ENCODE data around the gene SHF.
"Not testable (repeated sequence)": the region's sequence is repeated elsewhere in the genome, so short reads cannot be mapped to it uniquely, and the experiment has no call there.

SHF gene

DNA sequence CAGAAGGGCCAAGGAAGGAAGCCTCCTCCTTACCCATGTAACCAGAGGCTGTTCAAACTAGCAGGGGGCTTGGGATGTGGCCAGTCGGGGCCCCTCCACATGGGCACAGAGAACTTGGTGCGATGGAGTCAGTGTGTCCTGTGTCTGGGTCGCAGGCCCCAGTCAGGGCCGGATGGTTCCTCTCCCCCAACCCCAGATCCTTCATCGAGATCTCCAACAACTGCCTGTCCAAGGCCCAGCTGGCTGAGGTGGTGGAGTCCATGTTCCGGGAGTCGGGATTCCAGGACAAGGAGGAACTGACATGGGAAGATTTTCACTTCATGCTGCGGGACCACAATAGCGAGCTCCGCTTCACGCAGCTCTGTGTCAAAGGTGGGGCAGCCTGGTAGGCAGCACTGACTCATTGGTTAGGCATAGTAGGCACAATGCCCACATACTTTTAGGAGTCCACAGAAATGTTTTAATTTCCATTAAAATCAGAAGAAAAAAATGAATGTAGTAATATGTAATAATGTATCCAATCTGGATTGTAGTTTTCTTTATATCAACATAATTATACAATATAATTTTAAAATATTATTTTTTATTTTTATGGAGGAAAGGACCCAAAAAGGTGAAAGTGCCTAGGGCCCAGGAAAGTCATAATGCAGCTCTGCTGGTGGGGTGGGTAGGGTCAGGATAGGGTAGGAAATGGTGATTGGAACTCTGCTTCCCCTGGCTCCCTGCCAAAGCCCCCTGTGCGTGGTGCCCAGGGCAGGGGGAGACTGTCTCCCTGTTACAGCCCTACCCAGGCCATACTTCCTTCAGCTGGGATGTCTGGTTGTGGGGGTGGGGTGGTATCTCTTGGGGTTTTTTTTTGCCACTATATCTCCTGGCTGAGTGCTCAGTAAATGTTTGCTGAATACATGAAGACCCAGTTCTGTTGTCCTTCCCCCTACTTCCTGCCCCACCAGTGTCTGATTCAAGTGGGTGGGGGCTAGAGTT, 39.4 kb downstream of the SHF start:
- no peak overlapping the region for H3K27ac Mint-ChIP-seq
- no peaks in the 10 kb centered on the region for H3K9me3 Mint-ChIP-seq
- peaks cover 16% of the 10 kb centered on the region for H3K36me3 Mint-ChIP-seq

GRCh38 chr15:45147606-45148005, 40.2 kb downstream of the SHF start:
- H3K4me3 Mint-ChIP-seq: no peak overlapping the region
- no peaks in the 10 kb centered on the region for H3K9me3 Mint-ChIP-seq
- no peak for DNase-seq (ENCODE audit: low spot score in 2 of 2)
- H3K4me1 Mint-ChIP-seq: no peaks in the 10 kb centered on the region
- H3K27ac Mint-ChIP-seq: no peak overlapping the region
- peaks cover 14% of the 10 kb centered on the region for H3K36me3 Mint-ChIP-seq
- no peak for ATAC-seq

More for the DNA sequence above, 39.4 kb downstream of the SHF start:
- Mint-ChIP-seq H3K4me1 (no peaks in the 10 kb centered on the region), H3K4me3 (no peak overlapping the region)
- no peak for ATAC-seq
- DNase-seq (ENCODE audit: low spot score in 2 of 2): no peak

DNA sequence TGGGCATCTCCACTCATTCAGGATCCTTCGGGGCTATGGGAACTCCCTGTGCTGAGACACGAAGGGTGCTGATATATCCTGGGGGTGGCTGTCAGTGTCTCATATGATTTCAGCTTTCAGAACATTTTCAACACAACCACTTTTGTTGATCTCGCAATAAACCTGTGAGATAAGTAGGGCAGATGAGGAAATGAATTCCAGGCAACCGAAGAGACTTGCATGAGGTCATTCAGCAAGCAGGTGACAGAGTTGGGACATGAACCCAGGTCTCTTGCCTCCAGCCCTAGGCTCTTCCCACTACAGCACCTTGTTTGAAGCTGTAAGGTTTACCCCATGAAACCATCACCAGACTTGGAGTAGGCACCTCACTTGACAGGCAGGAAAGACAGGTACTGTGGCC, 41.4 kb downstream of the SHF start:
- DNase-seq (ENCODE audit: low spot score in 2 of 2): no peak
- no peak overlapping the region for H3K27ac Mint-ChIP-seq
- ATAC-seq: no peak

DNA sequence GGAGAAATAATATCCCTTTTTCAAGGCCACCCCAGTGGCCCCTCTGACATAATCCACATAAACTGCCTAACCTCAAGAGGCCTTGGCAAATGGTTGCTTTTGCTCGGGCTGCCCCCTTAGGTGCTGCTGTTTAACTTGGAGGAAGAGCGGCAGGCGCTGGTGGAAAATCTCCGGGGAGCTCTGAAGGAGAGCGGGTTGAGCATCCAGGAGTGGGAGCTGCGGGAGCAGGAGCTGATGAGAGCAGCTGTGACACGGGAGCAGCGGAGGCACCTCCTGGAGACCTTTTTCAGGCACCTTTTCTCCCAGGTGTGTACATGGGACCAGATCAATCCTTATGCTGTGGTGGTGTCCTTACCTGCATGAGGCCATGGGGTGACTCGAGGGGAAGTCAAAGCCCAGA, 43.0 kb downstream of the SHF start:
- Mint-ChIP-seq H3K9me3 (no peaks in the 10 kb centered on the region), H3K36me3 (peaks cover 4% of the 10 kb centered on the region), H3K4me1 (no peaks in the 10 kb centered on the region), H3K27ac (no peak overlapping the region), H3K4me3 (no peak overlapping the region)
- ATAC-seq (no peak), DNase-seq (ENCODE audit: low spot score in 2 of 2) (no peak)

More for the DNA sequence above, 41.4 kb downstream of the SHF start:
- H3K9me3 Mint-ChIP-seq: no peaks in the 10 kb centered on the region
- H3K4me3 Mint-ChIP-seq: no peak overlapping the region
- H3K4me1 Mint-ChIP-seq: no peaks in the 10 kb centered on the region
- H3K36me3 Mint-ChIP-seq: peaks cover 4% of the 10 kb centered on the region

DNA sequence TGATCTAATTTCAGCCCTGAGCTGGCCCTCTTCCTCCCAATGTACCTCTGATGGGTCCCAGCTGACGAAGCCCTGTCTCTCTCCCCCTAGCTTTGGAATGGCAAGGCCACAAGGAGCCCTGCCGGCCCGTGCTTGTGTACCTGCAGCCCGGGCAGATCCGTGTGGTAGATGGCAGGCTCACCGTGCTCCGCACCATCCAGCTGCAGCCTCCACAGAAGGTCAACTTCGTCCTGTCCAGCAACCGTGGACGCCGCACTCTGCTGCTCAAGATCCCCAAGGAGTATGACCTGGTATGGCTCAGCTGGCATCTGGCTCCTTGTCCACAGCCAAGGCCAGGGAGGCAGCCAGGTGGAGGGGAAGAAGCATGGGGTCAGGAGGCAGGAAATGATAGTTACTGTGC, 43.8 kb downstream of the SHF start:
- H3K4me3 Mint-ChIP-seq: no peak overlapping the region
- H3K36me3 Mint-ChIP-seq: peaks cover under 1% of the 10 kb centered on the region
- DNase-seq (ENCODE audit: low spot score in 2 of 2) (no peak), ATAC-seq (no peak)
- H3K4me1 Mint-ChIP-seq: no peaks in the 10 kb centered on the region
- H3K9me3 Mint-ChIP-seq: no peaks in the 10 kb centered on the region
- no peak overlapping the region for H3K27ac Mint-ChIP-seq

- DNase-seq (ENCODE audit: low spot score in 2 of 2): no peak
- H3K4me1 Mint-ChIP-seq: no peaks in the 10 kb centered on the region
- H3K36me3 Mint-ChIP-seq: no peaks in the 10 kb centered on the region
- H3K27ac Mint-ChIP-seq: peak overlapping the region; percentile 9
- no peak overlapping the region for H3K4me3 Mint-ChIP-seq
- H3K9me3 Mint-ChIP-seq: no peaks in the 10 kb centered on the region
- no peak for ATAC-seq
Measured at GRCh38 chr15:45143056-45143455, 44.7 kb downstream of the SHF start.

GRCh38 chr15:45141386-45141785, 46.4 kb downstream of the SHF start:
- DNase-seq (ENCODE audit: low spot score in 2 of 2) (no peak), ATAC-seq (no peak)
- peaks cover 4% of the 10 kb centered on the region for H3K4me1 Mint-ChIP-seq
- no peak overlapping the region for H3K27ac Mint-ChIP-seq
- H3K9me3 Mint-ChIP-seq: no peaks in the 10 kb centered on the region
- H3K4me3 Mint-ChIP-seq: no peak overlapping the region
- no peaks in the 10 kb centered on the region for H3K36me3 Mint-ChIP-seq

DNA sequence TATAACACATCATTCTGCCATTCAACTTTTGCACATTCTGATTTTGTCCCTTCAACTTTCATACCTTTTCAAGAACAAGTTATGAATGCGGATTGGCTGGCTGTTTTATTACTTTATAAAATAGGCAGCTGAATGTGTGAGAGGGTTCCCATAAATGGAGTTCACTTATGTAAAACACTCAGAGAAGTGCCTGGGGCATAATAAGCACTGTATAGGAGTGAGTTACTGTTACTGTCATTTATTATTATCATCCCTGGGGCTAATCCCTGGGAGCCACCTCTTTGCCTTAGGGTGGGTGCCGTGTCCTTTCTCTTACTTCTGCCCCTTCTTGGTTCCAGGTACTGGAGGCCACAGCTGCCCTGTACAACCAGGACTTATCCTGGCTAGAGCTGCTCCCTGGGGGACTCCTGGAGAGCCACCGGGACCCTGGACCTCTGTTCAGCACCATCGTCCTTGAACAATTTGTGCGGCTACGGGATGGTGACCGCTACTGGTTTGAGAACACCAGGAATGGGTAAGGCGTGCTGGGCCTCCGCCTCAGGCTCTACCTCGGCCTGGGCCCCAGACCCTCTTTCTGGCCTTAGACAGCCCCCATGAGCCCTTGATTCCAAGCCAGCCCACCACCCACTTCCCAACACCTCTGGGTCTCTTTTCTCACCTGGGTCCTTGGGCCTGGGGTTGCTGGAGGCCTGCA, 47.1 kb downstream of the SHF start:
- DNase-seq (ENCODE audit: low spot score in 2 of 2) (no peak), ATAC-seq (no peak)
- no peak overlapping the region for H3K27ac Mint-ChIP-seq
- H3K4me1 Mint-ChIP-seq: peaks cover 7% of the 10 kb centered on the region
- no peaks in the 10 kb centered on the region for H3K9me3 Mint-ChIP-seq
- no peak overlapping the region for H3K4me3 Mint-ChIP-seq
- no peaks in the 10 kb centered on the region for H3K36me3 Mint-ChIP-seq

DNA sequence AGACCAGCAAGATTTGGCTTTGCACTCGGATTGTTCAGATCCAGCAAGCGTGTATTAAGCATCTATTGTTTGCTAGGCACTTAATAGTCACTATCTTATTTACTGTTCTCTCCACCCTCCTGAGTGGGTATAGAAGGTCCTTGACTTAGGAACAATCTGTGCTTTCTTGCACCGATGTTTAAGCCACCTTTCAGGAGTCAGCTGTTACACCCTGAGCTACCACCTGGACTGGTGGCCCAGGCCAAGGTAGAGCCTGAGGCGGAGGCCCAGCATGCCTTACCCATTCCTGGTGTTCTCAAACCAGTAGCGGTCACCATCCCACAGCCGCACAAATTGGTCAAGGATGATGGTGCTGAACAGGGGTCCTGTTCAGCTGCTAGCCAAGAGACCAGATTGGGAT, 48.0 kb downstream of the SHF start:
- Mint-ChIP-seq H3K27ac (no peak overlapping the region), H3K36me3 (no peaks in the 10 kb centered on the region), H3K4me3 (no peak overlapping the region), H3K4me1 (peaks cover 9% of the 10 kb centered on the region), H3K9me3 (no peaks in the 10 kb centered on the region)
- ATAC-seq (no peak), DNase-seq (ENCODE audit: low spot score in 2 of 2) (no peak)

DNA sequence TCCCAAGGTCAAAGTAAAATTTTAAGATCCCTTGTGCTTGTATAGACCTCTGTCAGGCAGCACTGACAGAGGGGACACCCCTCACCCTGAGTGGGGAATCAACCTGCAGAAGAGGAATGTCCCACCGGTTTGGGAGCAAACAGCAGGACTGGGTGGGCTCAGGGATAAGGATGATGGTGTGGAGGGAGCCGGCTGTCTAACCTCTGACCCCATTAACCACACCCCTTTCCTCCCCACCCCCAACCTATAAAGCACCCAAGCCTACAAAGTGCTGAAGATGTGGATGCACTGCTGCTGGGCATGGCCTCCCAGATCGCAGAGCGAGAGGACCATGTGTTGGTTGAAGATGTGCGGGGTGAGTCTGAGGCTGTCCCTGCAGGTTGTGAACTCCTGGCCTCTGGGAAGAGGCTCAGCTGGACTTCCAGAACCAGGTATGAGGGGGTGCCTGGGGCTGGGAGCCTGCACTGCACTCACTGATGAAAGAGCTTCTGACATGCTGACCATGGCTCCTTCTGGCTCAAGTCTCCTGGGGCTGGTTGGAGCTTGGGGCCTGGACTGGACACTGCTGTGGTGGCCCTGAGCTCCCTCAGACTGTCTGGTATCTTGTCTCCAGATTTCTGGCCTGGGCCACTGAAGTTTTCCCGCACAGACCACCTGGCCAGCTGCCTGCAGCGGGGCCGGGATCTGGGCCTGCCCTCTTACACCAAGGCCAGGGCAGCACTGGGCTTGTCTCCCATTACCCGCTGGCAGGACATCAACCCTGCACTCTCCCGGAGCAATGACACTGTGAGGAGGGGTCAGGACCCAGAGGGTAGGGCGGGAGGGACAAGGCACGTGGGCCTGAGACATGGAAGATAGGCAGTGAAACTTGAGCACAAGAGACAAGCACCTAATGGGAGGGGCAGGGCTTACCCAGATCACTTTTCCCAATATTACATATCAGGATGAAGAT, 48.7 kb downstream of the SHF start:
- no peaks in the 10 kb centered on the region for H3K36me3 Mint-ChIP-seq
- H3K4me3 Mint-ChIP-seq: no peak overlapping the region
- no peak for ATAC-seq
- peaks cover 16% of the 10 kb centered on the region for H3K4me1 Mint-ChIP-seq
- H3K27ac Mint-ChIP-seq: no peak overlapping the region
- DNase-seq (ENCODE audit: low spot score in 2 of 2): no peak
- no peaks in the 10 kb centered on the region for H3K9me3 Mint-ChIP-seq

DNA sequence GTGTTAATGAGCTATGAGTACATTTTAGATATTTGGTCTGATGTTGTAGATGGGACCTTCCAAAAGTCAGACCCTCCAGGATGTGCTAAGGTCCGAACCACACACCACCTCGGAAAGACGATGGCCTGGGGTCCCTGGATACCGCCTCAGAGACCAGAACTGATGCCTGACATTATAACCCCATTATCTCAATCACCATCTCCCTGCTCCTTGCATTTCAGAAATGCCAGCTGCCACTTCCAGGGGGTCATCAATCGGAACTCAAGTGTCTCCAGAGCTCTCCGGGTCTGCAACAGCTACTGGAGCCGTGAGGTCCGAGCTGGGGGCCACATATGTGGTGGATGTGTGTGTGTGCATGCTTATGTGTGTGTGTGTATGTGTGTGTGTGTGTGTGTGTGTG, 50.1 kb downstream of the SHF start:
- no peak overlapping the region for H3K4me3 Mint-ChIP-seq
- no peak for ATAC-seq
- no peak overlapping the region for H3K27ac Mint-ChIP-seq
- no peak for DNase-seq (ENCODE audit: low spot score in 2 of 2)
- H3K4me1 Mint-ChIP-seq: peaks cover 17% of the 10 kb centered on the region
- no peaks in the 10 kb centered on the region for H3K36me3 Mint-ChIP-seq
- no peaks in the 10 kb centered on the region for H3K9me3 Mint-ChIP-seq

- ATAC-seq: no peak
- peak overlapping the region; percentile 50 for H3K4me3 Mint-ChIP-seq
Measured at GRCh38 chr15:45136378-45136764, 51.4 kb downstream of the SHF start.

DNA sequence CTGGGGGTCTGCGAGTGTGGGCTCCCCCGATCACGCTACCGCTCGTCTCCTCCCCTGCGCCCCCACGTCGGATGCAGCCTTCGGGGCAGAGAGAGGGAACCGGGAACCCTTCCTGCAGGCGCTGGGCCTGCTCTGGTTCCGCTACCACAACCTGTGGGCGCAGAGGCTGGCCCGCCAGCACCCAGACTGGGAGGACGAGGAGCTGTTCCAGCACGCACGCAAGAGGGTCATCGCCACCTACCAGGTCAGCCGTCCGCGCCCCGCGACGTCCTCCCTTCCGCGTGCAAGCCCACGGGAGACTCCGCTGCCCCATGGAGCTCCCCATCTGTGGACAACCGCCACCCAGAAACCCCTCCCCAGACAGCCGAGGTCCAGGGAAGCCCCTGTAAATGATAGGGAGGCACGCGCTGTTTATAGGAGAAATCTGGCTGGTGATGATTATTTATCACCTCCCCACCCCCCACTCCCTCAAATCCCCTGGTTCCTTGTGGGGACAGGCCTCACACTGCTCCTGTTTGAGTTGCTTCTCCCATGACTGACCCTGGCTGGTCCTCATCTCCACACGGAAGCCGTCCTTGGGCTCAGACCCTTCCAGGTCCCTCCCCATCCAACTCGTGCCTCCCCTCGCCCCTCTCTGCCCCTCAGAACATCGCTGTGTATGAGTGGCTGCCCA, 51.9 kb downstream of the SHF start:
- not testable (repeated sequence) for ATAC-seq; H3K27ac Mint-ChIP-seq; DNase-seq (ENCODE audit: low spot score in 2 of 2)

More at GRCh38 chr15:45136378-45136764, 51.4 kb downstream of the SHF start:
- Mint-ChIP-seq H3K9me3 (no peaks in the 10 kb centered on the region), H3K4me1 (peaks cover 17% of the 10 kb centered on the region), H3K27ac (no peak overlapping the region), H3K36me3 (no peaks in the 10 kb centered on the region)
- no peak for DNase-seq (ENCODE audit: low spot score in 2 of 2)

GRCh38 chr15:45134682-45135604, 52.8 kb downstream of the SHF start:
- Mint-ChIP-seq H3K4me1 (peaks cover 17% of the 10 kb centered on the region), H3K9me3 (no peaks in the 10 kb centered on the region), H3K27ac (peak overlapping the region; percentile 65), H3K36me3 (no peaks in the 10 kb centered on the region), H3K4me3 (peak overlapping the region; percentile 48)
- ATAC-seq (peak; percentile 58), DNase-seq (ENCODE audit: low spot score in 2 of 2) (no peak)

More for the DNA sequence above, 51.9 kb downstream of the SHF start:
- peak overlapping the region; percentile 50 for H3K4me3 Mint-ChIP-seq
- H3K9me3 Mint-ChIP-seq, H3K36me3 Mint-ChIP-seq: not testable (repeated sequence)
- H3K4me1 Mint-ChIP-seq: peaks cover 17% of the 10 kb centered on the region
